ENCODE data around the gene SPAG9. TPM values are rescaled to one million over a fixed set of nuclear protein-coding genes. Genes with fewer than 3 reads are reported as not detected.

SPAG9 gene, protein sequence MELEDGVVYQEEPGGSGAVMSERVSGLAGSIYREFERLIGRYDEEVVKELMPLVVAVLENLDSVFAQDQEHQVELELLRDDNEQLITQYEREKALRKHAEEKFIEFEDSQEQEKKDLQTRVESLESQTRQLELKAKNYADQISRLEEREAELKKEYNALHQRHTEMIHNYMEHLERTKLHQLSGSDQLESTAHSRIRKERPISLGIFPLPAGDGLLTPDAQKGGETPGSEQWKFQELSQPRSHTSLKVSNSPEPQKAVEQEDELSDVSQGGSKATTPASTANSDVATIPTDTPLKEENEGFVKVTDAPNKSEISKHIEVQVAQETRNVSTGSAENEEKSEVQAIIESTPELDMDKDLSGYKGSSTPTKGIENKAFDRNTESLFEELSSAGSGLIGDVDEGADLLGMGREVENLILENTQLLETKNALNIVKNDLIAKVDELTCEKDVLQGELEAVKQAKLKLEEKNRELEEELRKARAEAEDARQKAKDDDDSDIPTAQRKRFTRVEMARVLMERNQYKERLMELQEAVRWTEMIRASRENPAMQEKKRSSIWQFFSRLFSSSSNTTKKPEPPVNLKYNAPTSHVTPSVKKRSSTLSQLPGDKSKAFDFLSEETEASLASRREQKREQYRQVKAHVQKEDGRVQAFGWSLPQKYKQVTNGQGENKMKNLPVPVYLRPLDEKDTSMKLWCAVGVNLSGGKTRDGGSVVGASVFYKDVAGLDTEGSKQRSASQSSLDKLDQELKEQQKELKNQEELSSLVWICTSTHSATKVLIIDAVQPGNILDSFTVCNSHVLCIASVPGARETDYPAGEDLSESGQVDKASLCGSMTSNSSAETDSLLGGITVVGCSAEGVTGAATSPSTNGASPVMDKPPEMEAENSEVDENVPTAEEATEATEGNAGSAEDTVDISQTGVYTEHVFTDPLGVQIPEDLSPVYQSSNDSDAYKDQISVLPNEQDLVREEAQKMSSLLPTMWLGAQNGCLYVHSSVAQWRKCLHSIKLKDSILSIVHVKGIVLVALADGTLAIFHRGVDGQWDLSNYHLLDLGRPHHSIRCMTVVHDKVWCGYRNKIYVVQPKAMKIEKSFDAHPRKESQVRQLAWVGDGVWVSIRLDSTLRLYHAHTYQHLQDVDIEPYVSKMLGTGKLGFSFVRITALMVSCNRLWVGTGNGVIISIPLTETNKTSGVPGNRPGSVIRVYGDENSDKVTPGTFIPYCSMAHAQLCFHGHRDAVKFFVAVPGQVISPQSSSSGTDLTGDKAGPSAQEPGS (N-terminal part only)
- total RNA-seq: 49.4 TPM
- long read RNA-seq, full-length matches to known transcripts: 1 of 13 reads
- long read RNA-seq, partial matches to known transcripts: 4 of 13 reads
- long read RNA-seq, other reads (novel, unspliced or antisense): 8 of 13 reads

DNA sequence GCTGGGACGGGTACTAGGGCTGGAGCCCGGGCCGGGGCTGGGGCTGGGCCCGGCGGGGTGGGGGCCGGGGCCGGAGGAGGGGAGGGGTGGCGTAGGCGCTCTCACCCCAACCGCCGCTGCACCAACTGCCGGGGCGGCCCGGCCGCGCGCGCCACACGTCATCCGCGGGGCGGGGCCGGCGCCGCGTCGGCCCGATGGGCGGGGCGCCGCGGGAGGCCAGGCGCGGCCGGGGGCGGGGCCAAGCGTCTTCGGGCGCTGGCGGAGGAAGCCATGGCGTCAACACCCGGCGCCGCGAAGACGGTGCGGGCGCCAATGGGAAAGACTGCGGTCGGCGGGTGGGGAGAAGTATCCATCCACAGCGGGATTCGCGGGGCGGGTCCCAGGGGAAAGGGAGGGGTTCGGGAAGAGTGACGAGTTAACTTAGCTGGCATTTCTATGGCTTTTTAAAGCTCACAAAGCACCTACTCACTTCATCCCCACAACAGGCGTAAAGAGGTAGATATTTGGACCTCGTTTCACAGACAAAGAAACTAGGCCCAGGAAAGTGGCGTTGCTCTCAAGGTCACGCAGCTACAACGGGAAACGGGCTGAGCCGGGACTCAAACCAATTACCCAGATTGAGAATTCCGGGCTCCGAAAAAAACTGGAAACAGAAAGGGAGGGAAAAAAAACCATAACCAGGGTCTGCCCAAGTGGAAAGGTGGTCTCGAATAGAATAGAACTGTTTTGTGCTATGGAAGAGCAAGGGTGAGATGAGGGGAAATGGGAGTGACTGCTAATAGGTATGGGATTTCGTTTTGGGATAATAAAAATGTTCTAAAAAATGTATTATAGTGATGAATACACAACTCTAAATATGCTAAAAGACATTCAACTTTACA is at the start of gene SPAG9:
TSS of gene SPAG9 (minus strand) at position 130 of the 881 bp plus-strand sequence. CDS start 212 bp downstream, outside the sequence.
- intact Hi-C loops (cut with DNase I): loop anchor here (1.0 kb wide), 2 partner anchors 32 to 45 kb away; partner anchors contain the start of genes NME1 and NME2
- DNase-seq (ENCODE audit: missing footprints): peak; percentile 97
- peak; percentile 90 for ATAC-seq

DNA sequence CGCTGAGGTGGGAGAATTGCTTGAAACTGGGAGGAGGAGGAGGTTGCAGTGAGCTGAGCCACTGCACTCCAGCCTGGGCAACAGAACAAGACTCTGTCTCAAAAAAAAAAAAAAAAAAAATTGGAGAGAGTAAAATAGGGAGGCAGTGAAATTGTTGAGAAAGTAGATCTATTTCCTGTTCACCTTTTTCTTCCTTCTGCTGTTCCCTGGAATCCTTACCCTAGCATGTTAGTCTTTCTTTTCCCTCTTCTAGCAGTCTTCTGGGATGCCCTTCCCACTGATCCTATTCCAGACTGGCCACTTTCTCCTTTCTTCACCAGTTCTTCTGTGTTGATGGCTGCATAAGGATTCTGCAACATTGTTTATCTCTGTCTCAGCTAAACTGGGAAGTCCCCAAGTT is 48.7 kb upstream of the SPAG9 start:
- ATAC-seq: no peak

DNA sequence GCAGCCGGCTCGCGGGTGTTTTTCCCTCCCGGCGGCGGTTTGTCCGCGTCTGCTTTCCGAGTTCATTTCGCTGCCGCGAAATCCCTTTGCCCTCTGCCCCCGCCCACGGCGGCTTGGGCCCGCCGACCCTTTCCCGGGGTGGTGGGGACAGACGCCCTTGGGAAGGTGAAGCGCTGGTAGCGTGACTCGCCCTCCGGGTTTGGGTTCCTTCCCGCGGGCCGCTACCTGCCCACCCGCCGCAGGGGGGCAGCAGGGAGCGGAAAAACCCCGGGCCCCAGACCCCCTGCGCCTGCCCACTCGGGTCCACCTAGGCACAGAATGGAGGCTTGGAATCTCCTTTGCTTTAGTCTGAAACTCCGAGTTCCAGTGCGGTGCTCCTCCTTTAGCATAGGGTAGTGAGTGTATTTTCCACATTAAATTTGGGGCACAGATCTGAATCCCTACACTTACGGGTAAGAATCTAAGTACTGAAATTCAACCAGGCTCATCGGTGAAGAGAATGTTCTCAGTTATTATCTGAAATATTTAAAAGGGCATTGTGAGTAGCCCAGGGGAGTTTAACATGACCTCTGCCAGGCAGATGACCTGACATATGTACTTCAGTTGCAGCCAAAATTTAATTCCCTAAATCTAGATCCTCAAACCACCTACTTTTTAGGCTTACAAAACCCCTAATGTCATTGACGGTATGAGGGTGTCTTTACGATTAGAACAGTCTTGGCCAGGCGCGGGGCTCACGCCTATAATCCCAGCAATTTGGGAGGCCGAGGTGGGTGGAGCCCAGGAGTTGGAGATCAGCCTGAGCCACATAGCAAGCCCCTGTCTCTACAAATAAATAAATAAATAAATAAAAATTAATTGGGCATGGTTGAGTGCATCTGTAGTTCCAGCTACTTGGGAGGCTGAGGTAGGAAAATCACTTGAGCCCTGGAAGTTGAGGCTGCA is 46.6 kb upstream of the SPAG9 start:
- intact Hi-C loops (cut with DNase I): loop anchor here (1.0 to 5.0 kb wide), 4 partner anchors 14 to 166 kb away; partner anchors contain the start of genes MBTD1, NME1 and UTP18
- peak; percentile 32 for ATAC-seq
- DNase-seq (ENCODE audit: missing footprints): peak; percentile 74

More for the DNA sequence above, 48.7 kb upstream of the SPAG9 start:
- intact Hi-C loops (cut with DNase I): loop anchor here (5.0 kb wide), 1 partner anchor 93 kb away; the partner anchor contains the start of genes MBTD1 and UTP18
- no peak for DNase-seq (ENCODE audit: missing footprints)

DNA sequence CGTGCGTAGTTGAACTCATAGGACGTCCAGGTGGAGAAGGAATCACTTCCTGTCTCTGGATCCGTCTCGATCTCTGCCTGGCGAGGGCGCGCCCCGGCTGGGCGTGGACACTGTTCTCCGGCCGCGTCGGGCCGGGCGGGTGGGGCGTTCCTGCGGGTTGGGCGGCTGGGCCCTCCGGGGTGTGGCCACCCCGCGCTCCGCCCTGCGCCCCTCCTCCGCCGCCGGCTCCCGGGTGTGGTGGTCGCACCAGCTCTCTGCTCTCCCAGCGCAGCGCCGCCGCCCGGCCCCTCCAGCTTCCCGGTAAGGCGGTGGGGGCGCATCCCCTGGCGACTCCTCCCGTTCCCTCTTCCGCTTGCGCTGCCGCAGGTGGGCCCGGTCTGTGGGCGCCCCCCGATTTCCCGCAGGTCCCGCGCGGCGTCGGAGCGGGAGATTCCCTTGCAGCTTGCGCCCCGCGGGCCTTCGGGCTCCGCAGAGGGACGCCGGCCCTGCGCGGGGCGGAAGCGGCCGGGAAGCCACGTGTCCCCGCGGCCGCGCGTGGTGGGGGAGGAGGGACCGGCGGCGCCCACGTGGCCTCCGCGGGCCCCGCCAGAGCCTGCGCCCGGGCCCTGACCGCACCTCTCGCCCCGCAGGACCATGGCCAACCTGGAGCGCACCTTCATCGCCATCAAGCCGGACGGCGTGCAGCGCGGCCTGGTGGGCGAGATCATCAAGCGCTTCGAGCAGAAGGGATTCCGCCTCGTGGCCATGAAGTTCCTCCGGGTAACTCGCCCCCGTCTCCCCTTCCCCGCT is 45.7 kb upstream of the SPAG9 start, which contains the start of gene NME2:
TSS of gene NME2 (plus strand) at position 214 of the 789 bp plus-strand sequence. CDS start at position 634, 420 bp downstream.
- ATAC-seq: peak; percentile 98
- peak; percentile 97 for DNase-seq (ENCODE audit: missing footprints)
- intact Hi-C loops (cut with DNase I): loop anchor here (1.0 to 5.0 kb wide), 4 partner anchors 13 to 165 kb away; partner anchors contain the start of genes MBTD1, NME1 and UTP18

DNA sequence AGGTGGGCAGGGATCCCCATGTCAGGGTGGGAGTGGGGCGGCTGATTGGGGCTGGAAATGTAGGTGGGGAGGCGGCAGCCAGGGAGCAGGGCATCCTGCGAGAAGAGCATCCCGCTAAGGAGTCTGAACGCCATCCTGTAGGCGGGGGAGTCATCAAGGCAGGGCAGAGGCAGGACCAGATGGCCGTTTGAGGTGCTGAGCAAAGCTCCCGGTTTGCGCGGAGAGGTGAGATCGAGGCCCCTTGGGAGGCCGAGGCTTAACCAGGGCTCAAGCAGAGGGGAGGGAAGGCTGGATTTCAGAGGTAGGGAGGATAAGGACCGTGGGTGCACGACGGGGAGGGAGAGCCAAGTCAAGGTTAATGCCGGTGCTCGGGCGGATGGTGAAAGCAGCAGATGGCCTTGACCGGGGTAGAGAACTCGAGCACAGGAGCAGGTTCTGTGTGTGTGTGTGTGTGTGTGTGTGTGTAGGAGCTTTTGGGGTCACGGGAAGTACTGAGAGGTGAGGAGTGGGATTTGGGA is 45.1 kb upstream of the SPAG9 start:
- intact Hi-C loops (cut with DNase I): loop anchor here (1.0 to 5.0 kb wide), 4 partner anchors 12 to 164 kb away; partner anchors contain the start of genes MBTD1, NME1 and UTP18
- ATAC-seq (peak; percentile 1), DNase-seq (ENCODE audit: missing footprints) (peak; percentile 73)

DNA sequence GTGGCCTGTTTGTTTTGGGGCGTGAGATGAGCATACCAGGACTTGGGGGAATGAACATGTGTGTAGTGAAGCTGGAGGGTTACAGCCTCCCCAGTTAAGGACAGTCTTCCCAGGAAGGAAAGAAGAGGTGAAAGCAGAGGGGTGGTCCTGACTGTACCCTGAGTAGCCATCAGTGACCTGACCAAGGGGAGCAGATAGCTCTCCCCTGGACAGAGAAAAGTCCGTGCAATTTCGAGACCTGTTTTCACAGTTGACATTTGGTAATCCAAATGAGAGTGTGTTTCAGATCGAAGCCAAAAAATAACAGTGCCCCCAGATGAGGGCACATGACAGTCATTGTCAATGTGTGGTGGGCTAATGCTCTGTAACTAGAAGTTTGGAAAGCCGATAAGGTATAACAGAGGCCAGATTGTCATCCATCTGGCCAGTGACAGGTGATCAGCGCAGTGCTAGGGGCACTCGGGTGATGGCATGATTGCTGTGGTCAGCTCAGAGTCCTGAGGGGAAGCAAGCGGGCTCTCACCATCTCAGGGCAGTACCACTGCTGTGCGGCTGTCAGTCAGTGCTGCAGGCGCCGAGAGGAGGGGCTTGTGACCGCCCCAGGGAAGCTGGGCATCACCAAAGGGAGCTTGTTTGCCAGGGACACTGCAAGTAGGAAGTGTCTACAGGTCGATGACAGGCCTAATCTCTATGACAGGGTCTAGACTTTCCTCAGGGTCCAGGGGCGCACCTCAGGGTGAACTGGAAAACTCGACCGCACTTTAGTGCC is 44.4 kb upstream of the SPAG9 start:
- intact Hi-C loops (cut with DNase I): loop anchor here (5.0 kb wide), 1 partner anchor 97 kb away; the partner anchor contains the start of genes MBTD1 and UTP18
- DNase-seq (ENCODE audit: missing footprints) (no peak), ATAC-seq (no peak)

DNA sequence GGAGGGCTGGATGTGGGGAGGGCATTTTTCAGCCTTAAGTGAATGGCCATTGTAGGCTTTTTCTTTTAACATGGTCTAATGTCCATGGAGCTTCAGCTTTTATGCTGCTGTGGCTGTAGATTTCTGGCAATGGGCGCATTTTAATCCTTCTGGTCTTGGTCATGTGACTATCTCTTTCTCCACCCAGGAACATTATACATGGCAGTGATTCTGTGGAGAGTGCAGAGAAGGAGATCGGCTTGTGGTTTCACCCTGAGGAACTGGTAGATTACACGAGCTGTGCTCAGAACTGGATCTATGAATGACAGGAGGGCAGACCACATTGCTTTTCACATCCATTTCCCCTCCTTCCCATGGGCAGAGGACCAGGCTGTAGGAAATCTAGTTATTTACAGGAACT is 40.9 kb upstream of the SPAG9 start:
- DNase-seq (ENCODE audit: missing footprints) (no peak), ATAC-seq (no peak)
- intact Hi-C loops (cut with DNase I): no loop called here

DNA sequence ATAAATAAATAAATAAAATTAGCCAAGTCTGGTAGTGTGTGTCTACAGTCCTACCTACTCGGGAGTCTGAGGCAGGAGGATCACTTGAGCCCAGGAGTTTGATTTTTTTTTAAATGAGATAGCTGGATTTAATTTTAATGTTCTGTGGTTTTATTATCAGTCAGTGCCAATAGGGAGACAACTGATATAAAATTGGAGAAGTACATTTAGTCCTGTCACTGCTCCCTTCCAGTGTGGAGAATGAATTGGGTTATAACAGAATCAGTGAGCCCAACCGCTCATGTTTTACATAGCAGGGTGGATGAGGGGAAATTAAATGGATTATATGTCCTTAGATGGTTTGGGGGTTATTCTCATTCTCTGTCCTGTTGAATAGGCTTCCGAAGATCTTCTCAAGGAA is 38.9 kb upstream of the SPAG9 start:
- no peak for ATAC-seq

DNA sequence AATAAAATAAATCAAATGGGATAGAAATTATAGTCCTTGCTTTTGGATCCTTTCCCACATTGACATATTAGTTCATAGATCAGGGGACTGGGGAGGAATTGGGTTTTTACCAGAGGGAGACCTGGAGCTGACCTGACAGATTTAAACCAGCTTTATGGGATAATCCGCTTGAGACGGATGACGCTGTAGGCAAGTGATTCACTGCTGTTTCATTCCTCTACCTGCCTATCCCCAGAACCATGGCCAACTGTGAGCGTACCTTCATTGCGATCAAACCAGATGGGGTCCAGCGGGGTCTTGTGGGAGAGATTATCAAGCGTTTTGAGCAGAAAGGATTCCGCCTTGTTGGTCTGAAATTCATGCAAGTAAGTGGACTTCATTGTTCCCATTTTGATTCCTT is 34.7 kb upstream of the SPAG9 start:
- DNase-seq (ENCODE audit: missing footprints) (no peak), ATAC-seq (no peak)
- intact Hi-C loops (cut with DNase I): loop anchor here (10.0 kb wide), 2 partner anchors 291 to 441 kb away; partner anchors contain the start of genes LUC7L3 and TOB1

More for the DNA sequence above, 38.9 kb upstream of the SPAG9 start:
- intact Hi-C loops (cut with DNase I): loop anchor here (10.0 kb wide), 2 partner anchors 295 to 445 kb away; partner anchors contain the start of genes LUC7L3 and TOB1
- DNase-seq (ENCODE audit: missing footprints): no peak

DNA sequence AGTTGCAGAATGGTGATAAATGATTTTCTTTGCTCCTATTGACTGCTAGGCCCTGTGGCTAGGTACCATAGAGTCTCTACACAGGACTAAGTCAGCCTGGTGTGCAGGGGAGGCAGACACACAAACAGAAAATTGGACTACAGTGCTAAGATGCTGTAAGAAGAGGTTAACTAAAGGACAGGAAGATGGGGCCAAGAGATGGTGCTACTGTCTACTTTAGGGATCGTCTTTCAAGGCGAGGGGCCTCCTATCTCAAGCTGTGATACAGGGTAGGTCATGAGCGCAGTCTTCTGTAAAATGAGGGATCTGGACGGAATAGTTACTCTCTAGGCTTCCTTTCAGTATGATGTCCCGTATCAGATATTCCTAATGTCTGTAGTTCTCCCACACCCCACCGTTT is 33.5 kb upstream of the SPAG9 start:
- intact Hi-C loops (cut with DNase I): loop anchor here (10.0 kb wide), 2 partner anchors 289 to 439 kb away; partner anchors contain the start of genes LUC7L3 and TOB1
- DNase-seq (ENCODE audit: missing footprints): no peak
- no peak for ATAC-seq

DNA sequence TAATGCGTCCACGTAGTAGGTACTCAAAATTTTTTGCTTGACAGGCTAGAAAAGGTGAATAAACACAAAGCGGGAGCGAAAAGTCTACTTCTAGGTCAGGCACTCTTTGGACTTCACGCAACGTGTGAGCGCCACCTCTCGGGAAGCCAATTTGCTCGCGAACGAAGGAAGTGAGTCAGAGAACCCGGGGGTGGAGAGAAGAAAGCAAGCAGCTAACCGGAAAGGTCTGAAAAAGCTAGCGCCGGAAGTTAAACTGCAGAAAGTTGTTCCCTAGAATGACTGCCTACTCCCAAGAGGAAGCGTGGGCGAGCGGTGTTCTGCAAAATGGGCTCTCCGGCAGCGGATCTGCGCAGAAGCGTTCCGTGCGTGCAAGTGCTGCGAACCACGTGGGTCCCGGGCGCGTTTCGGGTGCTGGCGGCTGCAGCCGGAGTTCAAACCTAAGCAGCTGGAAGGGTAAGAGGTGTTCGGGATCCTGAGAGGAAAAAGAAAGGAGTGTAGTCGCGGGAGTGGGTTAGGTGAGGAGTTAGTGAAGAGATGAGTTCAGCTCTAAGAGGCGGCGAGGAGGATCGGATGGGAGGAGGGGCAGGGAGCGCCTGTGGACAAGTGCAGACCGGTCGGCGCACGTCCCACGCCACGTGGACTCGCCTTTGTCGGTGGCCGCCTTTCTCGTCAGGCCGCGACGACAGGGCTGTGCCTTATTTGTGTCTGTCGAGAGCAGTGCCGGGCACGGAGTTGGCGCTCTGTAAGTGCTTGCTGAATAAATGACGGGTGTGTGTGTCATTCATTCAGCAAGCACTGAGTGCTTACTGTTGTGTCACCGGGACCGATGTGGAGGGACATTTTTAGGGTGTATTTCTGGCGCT is 32.8 kb upstream of the SPAG9 start, which contains the start of gene NME1:
TSS of gene NME1 (plus strand) at position 350 of the 863 bp plus-strand sequence. CDS start 2,096 bp downstream, outside the sequence.
- ATAC-seq (peak; percentile 98), DNase-seq (ENCODE audit: missing footprints) (peak; percentile 98)
- intact Hi-C loops (cut with DNase I): loop anchor here (1.0 to 10.0 kb wide), 5 partner anchors 13 to 439 kb away; partner anchors contain the start of genes LUC7L3, NME2 and TOB1

DNA sequence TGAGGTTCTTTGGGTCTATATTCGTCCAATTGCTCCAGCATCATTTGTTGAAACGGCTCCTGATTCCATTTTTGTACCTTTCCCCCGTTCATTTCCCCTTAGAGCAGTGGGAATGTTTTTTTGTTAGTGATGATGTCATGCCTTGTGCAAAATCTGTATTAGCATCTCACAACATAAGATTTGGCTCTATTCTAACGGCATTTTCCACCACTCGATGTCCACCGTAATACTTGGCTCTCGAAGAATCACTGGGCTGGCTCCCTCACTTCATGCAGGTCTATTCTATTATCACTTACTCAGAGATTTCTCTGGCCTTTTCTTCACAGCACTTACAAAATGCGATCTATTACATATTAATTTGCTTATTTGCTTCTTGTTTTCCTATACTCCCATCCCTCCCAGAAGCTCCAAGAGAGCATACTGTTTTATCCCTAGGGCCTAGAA is 32.1 kb upstream of the SPAG9 start:
- ATAC-seq (peak; percentile 1), DNase-seq (ENCODE audit: missing footprints) (no peak)
- intact Hi-C loops (cut with DNase I): loop anchor here (1.0 to 10.0 kb wide), 5 partner anchors 14 to 438 kb away; partner anchors contain the start of genes LUC7L3, NME2 and TOB1

DNA sequence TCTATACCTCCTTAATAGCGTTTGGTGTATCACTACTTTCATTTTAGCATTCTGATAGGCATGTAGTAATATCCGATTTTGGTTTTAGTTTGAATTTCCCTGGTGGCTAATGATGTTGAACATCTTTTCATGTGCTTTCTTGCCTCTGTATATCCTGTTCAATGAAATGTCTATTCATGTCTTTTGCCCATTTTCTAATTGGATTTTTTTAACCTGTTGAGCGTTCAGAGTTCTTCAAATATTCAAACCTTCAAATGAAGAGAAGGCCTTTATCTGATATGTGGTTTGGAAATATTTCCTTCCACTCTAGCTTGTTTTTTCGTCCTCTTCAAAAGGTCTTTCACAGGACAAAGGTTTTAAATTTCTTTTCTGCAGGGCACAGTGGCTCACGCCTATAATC is 30.3 kb upstream of the SPAG9 start:
- intact Hi-C loops (cut with DNase I): loop anchor here (10.0 kb wide), 2 partner anchors 286 to 436 kb away; partner anchors contain the start of genes LUC7L3 and TOB1
- DNase-seq (ENCODE audit: missing footprints) (no peak), ATAC-seq (no peak)
